MCF 10A (cell line): Measurements from ENCODE around the gene BNIP2. TPM values are rescaled to one million over a fixed set of nuclear protein-coding genes. Genes with fewer than 3 reads are reported as not detected.

Experiments used
- BruUV-seq: library from RNA; stranded (reverse); fragments of 400-500 nt; replicated peaks from 2 replicates; lab custom pipeline; 2021; lab: Mats Ljungman, UMichigan
- CTCF ChIA-PET: fragments of 300-600 bp; sonication (Branson Sonifier 250); formaldehyde crosslinking; extraction: SDS; loops from one replicate; lab custom pipeline; 2021; ENCODE audit warnings: antibody characterized with exemption, inconsistent platforms; lab: Yijun Ruan, JAX
- POLR2A ChIA-PET: fragments of 300-600, 350-650 bp; sonication (Branson Sonifier 250); formaldehyde crosslinking; extraction: SDS; loops from one replicate; lab custom pipeline; 2020; ENCODE audit warnings: antibody characterized with exemption, inconsistent platforms; lab: Yijun Ruan, JAX
- DNase-seq: peaks from one replicate; pipeline ENCODE4 v3.0.0-alpha.2; 2018; ENCODE audit not compliant: unreplicated experiment
- H3K27ac Mint-ChIP-seq: one replicate; pipeline ENCODE4 v1.8.0; 2022; ENCODE audit warnings: mild to moderate bottlenecking, low read depth, mixed read lengths; ENCODE audit not compliant: unreplicated experiment
- H3K27me3 Mint-ChIP-seq: one replicate; pipeline ENCODE4 v1.8.0; 2022; ENCODE audit warnings: mixed read lengths; ENCODE audit not compliant: insufficient read depth, unreplicated experiment
- H3K36me3 Mint-ChIP-seq: one replicate; pipeline ENCODE4 v1.8.0; 2022; ENCODE audit warnings: mild to moderate bottlenecking, moderate library complexity, mixed read lengths; ENCODE audit not compliant: insufficient read depth, unreplicated experiment
- H3K4me1 Mint-ChIP-seq: one replicate; pipeline ENCODE4 v1.8.0; 2022; ENCODE audit warnings: mixed read lengths; ENCODE audit not compliant: insufficient read depth, unreplicated experiment
- H3K4me3 Mint-ChIP-seq: one replicate; pipeline ENCODE4 v1.8.0; 2022; ENCODE audit warnings: mild to moderate bottlenecking, moderate library complexity, mixed read lengths; ENCODE audit not compliant: unreplicated experiment
- H3K9me3 Mint-ChIP-seq: one replicate; pipeline ENCODE4 v1.8.0; 2022; ENCODE audit warnings: mixed read lengths; ENCODE audit not compliant: unreplicated experiment
- intact Hi-C: fragments of 100-400 bp; cut with micrococcal nuclease; formaldehyde crosslinking; loops from 2 replicates; pipeline ENCODE4 v1.14.1; 2022
- total RNA-seq: library from RNA; stranded (reverse); gene quantifications from 2 replicates; pipeline ENCODE4 v1.2.3, GENCODE V29; 2022
- TF ChIP-seq, protein P1 (sequence below): fragments of 200-600 bp; IDR thresholded peaks from one replicate; pipeline ENCODE4 v1.8.0; 2022; ENCODE audit warnings: antibody characterized with exemption, mild to moderate bottlenecking; ENCODE audit not compliant: unreplicated experiment

Gene BNIP2
- total RNA-seq, 1 experiment from 2014 or later: 91.5 TPM

DNA sequence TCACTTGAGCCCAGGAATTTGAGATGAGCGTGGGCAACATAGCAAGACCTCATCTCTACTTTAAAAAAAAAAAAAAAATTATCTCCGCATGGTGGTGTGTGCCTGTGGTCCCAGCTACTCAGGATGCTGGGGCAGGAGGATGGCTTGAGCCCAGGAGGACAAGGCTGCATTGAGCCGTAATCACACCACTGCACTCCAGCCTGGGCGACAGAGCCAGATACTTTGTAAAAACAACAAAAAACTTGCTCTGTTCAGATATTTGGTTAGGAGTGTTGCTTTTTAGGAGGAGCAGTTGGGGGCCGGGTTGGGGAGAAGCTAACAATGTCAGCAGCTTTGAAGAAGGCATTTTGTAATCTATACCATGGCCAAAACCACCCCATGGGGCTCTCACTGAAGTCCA, 73.5 kb downstream of the BNIP2 start:
- peak overlapping the region; percentile 36 for H3K27ac Mint-ChIP-seq
- intact Hi-C loops: no loop called here
- CTCF ChIA-PET: interaction anchor here (1.1 to 3.1 kb wide), 4 partner anchors 10 to 87 kb away, joined by 3 to 23 read pairs (median 4); no protein-coding TSS in a partner anchor
- H3K4me1 Mint-ChIP-seq: peaks cover 17% of the 10 kb centered on the region
- TF ChIP-seq, protein P1, sequence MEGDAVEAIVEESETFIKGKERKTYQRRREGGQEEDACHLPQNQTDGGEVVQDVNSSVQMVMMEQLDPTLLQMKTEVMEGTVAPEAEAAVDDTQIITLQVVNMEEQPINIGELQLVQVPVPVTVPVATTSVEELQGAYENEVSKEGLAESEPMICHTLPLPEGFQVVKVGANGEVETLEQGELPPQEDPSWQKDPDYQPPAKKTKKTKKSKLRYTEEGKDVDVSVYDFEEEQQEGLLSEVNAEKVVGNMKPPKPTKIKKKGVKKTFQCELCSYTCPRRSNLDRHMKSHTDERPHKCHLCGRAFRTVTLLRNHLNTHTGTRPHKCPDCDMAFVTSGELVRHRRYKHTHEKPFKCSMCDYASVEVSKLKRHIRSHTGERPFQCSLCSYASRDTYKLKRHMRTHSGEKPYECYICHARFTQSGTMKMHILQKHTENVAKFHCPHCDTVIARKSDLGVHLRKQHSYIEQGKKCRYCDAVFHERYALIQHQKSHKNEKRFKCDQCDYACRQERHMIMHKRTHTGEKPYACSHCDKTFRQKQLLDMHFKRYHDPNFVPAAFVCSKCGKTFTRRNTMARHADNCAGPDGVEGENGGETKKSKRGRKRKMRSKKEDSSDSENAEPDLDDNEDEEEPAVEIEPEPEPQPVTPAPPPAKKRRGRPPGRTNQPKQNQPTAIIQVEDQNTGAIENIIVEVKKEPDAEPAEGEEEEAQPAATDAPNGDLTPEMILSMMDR: no peak
- no peaks in the 10 kb centered on the region for H3K36me3 Mint-ChIP-seq
- POLR2A ChIA-PET: interaction anchor here (0.6 to 1.8 kb wide), 3 partner anchors 54 to 1041 kb away, joined by 3 to 5 read pairs (median 3); no protein-coding TSS in a partner anchor
- no peaks in the 10 kb centered on the region for H3K27me3 Mint-ChIP-seq
- no peak overlapping the region for H3K4me3 Mint-ChIP-seq
- no TSS peak for BruUV-seq
- no peak for DNase-seq
- H3K9me3 Mint-ChIP-seq: no peaks in the 10 kb centered on the region

DNA sequence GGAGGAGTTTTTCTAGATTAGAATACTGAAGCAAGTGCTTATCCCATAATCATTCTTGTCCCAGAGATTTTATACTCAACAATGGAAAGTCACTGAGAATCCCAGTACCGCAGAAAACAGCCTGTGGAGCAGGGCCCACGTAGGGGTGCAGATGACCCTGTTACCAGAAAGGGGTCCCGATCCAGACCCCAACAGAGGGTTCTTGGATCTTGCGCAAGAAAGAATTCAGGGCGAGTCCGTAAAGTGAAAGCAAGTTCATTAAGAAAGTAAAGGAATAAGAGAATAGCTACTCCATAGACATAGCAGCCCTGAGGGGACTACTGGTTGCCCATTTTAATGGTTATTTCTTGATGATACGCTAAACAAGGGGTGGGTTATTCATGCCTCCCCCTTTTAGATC, 75.0 kb downstream of the BNIP2 start:
- ChIA-PET CTCF (interaction anchor here (2.7 to 3.3 kb wide), 3 partner anchors 81 to 85 kb away, joined by 9 to 23 read pairs (median 20); no protein-coding TSS in a partner anchor), POLR2A (interaction anchor here (1.0 kb wide), 1 partner anchor 63 kb away, joined by 3 read pairs; no protein-coding TSS in a partner anchor)
- Mint-ChIP-seq H3K27ac (peak overlapping the region; percentile 36), H3K9me3 (no peaks in the 10 kb centered on the region), H3K4me3 (no peak overlapping the region), H3K36me3 (no peaks in the 10 kb centered on the region), H3K27me3 (no peaks in the 10 kb centered on the region), H3K4me1 (peaks cover 17% of the 10 kb centered on the region)
- DNase-seq: no peak
- TF ChIP-seq, protein P1: no peak
- no TSS peak for BruUV-seq
- intact Hi-C loops: no loop called here

DNA sequence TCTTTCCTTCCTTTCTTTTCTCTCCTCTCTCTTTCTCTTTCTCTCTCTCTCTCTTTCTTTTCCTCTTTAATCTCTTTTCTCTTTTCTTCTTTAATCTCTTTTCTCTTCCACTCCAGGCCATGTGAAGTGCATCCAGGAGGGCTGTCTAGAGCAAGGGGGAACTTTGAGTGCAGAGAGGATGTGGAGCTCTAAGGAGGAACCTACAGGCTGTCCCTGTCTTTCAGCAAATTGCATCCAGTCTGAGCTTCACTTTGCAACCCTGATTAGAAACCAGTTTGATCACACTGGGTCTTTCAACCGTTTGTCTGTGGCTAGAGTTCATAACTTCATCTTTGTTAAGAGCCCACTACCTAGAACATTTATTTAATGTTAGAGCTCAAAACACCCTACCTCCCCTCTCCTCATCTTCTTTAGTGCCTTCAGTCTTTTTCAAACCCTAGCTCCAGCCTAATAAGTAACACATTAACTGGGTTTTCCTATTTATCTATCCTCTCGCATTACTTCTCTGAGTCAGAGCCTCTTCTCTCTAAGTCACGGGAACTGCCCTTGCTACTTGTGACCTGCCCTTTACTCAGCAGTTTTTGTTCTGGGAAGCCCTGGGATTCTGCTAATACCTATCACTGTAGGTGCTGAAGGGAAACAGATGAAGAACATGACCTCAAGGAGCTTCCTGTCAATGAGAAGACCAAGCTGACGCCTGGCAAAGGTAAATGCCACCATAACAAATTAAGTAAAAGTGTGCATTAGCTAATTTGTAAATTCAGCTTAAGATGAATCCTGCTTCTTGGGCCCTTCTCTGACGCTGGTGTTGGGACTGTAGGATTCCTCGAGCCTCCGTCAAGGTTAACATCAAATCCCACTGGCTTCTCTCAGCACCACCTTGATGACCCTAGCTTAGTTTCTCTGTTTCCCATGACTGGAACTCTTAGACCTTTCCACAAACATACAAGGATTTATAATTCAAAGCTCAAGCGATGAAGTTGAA, 77.6 kb downstream of the BNIP2 start, which contains the start of gene GCNT3:
Gene GCNT3, plus strand, starts transcription at position 508 of the 985 bp plus-strand sequence. CDS start 6,456 bp downstream, outside the sequence.
- H3K36me3 Mint-ChIP-seq: no peaks in the 10 kb centered on the region
- H3K27ac Mint-ChIP-seq: peak within 1 kb of the TSS; percentile 79
- peak; percentile 31 for DNase-seq
- ChIA-PET CTCF (interaction anchor here (0.5 to 3.3 kb wide), 7 partner anchors 31 to 1334 kb away, joined by 3 to 20 read pairs (median 4); no protein-coding TSS in a partner anchor), POLR2A (interaction anchor here (1.2 to 1.9 kb wide), 4 partner anchors 15 to 79 kb away, joined by 3 to 5 read pairs (median 4); partner anchors contain the start of gene GTF2A2)
- BruUV-seq: no TSS peak
- peaks cover 8% of the 10 kb centered on the region for H3K27me3 Mint-ChIP-seq
- intact Hi-C loops: no loop called here
- TF ChIP-seq, protein P1: no peak
- no peak within 1 kb of the TSS for H3K4me3 Mint-ChIP-seq
- H3K9me3 Mint-ChIP-seq: no peaks in the 10 kb centered on the region
- H3K4me1 Mint-ChIP-seq: peaks cover 17% of the 10 kb centered on the region
